ENCODE measurements around the gene KLHL8. TPM values are rescaled to one million over a fixed set of nuclear protein-coding genes. Genes with fewer than 3 reads are reported as not detected.
A peak's percentile ranks its signal among the peaks of the same experiment; 100 is the strongest.
"Not testable (repeated sequence)": the region's sequence is repeated elsewhere in the genome, so short reads cannot be mapped to it uniquely, and the experiment has no call there.

KLHL8 gene
- polyA plus RNA-seq, 5 donors = 11.2 to 21.8 (median 18.9) TPM

GRCh38 chr4:87229979-87230378, 9.6 kb upstream of the KLHL8 start:
- no peak for DNase-seq

DNA sequence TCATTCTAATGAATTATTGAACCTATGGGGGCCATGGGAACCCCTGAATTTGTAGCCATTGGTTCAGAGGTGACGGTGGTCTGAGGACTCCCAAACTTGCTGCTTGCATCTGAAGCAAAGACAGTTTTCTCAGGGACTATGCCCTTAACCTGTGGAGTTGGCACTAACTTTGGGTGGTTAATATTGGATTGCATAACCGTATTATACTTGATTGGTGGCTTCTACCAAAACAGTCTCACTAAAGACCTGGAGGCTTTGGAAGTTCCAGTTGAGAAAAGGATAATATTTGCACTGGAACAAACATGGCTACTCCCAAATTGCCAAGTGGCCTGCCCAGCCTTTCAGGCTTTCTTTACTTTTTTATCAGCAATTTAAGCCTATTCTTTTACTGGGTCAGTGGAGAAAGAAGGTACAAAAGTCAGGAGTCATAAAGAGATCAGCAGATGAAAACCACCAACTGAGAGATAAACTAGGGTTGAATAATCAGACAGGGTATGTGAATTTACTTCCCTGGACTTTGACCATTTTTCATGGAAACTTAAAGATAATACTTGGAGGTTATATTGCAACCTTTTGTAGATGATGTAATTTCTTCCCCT, 7.9 kb upstream of the KLHL8 start:
- DNase-seq = no peak

GRCh38 chr4:87227751-87228151, 7.3 kb upstream of the KLHL8 start:
- DNase-seq = no peak

- no peak for DNase-seq
These were observed 5.5 kb upstream of the KLHL8 start for GRCh38 chr4:87225936-87226335.

GRCh38 chr4:87224141-87224923, 3.9 kb upstream of the KLHL8 start:
- no peak for DNase-seq

DNA sequence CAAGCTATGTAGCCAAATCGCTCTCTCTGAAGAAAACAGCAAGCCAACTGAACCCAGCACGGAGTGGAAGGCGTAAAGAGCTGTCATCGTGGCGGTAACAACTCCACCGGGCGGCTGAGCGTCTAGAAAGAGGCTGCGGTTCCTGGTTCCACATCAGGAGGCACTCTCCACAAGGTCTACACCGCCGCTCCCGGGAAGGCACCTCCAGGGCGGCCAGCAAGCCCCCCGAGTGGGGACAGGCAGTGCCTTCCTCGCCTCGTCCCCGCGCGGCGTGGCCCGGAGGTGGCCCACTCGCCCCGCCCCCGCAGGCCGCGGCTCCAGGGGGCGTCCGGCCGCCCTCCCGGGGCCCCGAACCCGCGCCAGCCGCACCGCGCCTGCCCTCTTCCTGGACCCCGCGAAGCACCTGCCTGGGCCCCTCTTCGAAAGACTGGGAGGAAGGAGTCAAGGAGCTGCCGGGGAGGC, 755 bp downstream of the KLHL8 start:
- peak; percentile 10 to 25 for DNase-seq

DNA sequence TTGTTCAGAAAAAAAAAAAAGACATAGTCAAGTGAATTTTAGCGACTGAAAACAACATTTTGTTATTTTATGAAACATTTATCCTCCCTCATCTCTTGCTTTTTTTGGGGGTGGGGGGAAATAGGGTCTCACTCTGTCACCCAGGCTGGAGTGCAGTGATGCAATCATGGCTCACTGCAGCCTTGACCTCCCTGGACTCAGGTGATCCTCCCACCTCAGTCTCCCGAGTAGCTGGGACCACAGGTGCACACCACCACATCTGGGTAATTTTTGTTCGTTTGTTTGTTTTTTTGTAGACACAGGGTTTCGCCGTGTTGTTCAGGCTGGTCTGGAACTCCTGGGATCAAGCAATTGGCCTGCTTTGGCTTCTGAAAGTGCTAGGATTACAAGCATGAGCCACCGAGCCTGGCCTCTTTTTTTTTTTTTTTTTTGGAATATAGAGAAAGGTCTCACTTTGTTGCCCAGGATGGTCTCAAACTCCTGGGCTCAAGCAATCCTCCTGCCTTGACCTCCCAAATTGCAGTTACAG, 3.1 kb downstream of the KLHL8 start:
- not testable (repeated sequence) for DNase-seq

DNA sequence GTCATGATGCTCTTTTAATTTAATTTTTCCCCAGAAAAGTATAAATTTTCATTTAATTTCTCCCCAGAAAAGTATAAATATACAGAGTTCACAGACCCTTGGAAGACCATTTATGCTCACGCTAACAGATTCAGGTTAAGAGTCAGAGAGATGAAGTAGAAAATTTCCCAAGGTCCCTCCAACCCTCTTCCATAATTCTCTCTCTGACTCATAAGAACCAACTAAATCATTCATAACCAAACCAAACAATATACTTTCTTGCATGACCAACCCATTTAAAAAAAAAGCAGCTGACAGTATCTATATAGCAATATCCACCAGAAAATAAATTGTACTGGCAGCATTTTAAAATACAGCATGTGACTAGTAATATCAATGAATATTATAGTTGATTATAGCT, 3.9 kb downstream of the KLHL8 start:
- DNase-seq = no peak

DNA sequence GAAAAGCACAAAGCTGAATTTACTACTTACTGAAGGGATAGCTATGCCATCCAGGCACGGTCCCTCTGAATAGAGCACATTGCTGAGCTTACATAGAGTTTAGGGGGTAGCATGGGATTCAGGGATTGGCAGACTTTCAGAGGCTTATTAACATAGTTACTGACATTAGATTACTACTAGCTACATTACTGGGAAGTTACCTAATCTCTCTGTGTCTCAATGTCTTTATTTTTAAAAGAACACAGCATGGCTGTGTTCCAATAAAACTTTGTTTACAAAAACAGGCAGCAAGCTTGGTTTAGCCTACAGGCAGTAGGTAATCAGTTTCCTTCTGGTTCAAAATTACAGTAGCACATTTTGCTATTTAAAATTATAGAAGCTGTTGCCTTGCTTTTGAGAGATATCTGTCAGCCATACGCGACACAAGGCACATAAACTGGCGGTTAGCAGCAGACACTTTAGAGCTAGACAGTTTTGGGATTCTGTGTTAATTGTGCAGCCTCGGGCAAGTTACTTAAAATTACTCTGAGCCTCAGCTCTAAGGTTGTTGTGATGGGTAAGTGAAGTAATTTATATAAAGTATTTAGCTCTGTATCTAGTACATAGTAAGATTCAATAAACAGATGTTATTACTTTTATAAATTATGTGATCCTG, 6.9 kb downstream of the KLHL8 start:
- DNase-seq = peak; percentile 28 to 31

GRCh38 chr4:87211249-87211952, 9.0 kb downstream of the KLHL8 start:
- no peak for DNase-seq

GRCh38 chr4:87209696-87210095, 10.7 kb downstream of the KLHL8 start:
- no peak for DNase-seq

DNA sequence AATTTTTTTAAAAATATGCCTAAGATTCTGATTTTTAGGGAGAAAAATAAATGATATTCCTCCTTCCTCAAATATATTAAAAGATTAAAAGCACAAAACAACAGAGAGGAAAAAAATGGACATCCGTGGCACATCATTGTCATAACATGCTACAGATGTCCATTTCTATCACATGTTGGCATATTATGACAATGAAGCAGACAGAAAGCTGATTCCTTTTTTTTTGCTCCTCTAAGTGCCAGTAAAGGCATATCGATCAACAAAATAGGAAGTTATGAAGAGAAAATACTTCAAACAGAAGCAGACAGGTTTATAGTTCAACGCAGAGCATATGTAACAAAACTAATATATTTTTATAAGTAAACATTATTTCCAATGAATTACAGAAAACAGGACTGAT, 11.2 kb downstream of the KLHL8 start:
- DNase-seq = no peak

DNA sequence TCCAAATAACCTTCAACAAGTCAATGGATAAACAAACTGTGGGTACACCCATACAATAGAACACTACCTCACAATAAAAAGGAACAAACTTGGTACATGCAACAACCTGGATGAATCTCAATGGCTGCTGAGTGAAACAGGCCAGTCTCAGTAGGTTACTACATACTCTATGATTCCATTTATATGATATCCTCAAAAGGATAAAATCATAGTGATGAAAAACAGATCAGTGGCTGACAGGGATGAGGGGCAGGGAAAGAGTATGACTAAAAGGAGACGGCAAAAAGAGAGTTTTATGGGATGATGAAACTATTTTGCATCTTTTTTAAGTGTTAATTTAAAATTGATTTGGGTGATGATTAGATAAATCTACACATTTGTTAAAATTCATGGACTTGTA, 15.9 kb downstream of the KLHL8 start:
- DNase-seq = no peak

DNA sequence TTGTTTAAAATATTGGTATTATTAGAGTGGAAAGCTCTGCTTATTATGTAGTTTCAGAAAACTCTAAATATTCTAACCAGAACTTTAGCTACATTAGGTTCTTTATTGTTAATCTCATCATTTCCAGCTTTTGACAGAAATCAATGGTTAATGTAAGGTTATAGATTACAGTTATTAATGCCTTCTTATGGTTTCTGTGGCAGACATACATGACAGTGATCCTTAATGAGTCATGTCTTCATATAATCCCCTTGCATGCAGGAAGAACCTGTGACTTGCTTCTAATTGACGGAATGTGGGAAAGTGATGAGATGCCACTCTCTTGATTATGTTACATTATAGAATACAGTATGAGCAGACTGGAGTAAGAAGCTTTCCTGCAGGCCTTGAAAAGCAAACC, 23.5 kb downstream of the KLHL8 start:
- no peak for DNase-seq

DNA sequence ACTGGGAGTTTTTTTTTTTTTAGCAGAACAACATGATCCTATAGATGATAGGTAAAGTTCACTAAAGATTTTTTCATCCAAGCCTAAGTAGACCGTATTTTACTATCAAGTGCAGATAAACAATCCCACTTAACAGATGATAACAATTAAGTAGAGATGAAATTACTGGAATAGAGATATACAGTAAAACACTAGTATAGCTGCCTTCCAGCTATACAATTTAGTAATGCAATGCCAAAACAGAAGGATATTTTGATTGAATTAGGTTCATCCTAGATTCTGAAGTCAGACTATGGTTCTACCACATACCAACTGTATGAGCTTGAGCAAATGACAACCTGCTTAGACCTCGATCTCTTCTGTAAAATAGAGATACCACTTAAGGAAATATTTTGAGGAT, 24.3 kb downstream of the KLHL8 start:
- DNase-seq = no peak

- no peak for DNase-seq
These were observed 26.3 kb downstream of the KLHL8 start for GRCh38 chr4:87193958-87194675.

DNA sequence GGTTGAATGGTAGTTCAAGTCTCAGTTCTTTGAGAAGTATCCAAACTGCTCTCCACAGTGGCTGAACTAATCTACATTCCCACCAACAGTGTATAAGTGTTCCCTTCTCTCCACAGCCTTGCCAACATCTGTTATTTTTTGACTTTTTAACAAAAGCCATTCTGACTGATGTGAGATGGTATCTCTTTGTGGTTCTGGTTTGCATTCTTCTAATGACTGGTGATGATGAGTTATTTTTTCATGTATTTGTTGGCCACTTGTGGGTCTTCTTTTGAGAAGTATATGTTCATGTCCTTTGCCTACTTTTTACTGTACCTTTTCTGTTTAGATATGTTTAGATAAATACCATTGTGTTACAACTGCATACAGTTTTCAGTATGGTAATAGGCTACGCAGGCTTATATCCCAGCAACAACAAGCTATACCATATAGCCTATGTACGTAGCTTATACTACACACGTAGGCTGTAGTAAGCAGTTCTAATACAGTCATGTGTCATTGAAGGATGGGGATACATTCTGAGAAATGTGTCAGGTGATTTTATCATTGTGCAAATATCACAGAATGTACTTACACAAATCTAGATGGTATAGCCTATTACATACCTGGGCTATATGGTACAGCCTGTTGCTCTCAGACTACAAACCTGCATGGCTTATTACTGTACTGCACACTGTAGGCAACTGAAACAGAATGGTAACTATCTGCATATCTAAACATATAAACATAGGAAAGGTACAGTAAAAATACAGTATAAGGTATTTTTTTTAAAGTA, 28.1 kb downstream of the KLHL8 start:
- no peak for DNase-seq

DNA sequence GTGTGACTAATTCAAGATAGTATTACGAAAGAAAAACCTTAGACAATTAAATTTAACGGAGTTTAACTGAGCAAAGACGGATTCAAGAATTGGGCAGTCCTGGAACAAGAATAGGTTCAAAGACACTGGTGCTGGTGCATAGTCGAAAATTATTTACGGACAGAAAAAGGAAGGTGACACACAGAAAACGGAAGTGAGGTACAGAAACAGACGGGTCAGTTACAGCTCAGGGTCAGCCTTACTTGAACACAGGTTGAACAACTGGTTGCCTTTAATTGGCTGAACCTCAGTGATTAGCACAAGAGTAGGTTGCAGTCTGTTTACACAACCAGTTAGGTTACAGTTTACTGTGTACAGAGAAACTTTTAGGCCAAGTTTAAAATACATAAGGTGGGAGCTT, 31.5 kb downstream of the KLHL8 start:
- no peak for DNase-seq

DNA sequence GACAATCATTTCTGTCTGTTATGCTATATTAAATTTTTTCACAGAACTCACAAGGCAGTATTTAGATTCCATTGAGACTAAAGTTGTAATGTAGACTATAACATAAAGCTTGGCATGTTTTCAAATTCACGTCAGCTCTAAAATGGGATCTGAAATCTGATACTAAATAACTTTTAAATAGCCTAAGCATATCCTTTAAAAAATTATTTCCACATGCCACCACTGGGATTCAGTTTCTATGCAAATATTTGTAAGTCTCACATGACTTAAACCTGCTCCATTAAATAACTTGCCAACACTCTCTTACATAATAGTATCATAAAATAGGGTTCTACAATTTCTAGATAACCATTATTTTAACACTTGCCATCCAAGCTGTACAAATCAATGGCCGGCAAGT, 32.4 kb downstream of the KLHL8 start:
- DNase-seq = peak; percentile 8 to 17

DNA sequence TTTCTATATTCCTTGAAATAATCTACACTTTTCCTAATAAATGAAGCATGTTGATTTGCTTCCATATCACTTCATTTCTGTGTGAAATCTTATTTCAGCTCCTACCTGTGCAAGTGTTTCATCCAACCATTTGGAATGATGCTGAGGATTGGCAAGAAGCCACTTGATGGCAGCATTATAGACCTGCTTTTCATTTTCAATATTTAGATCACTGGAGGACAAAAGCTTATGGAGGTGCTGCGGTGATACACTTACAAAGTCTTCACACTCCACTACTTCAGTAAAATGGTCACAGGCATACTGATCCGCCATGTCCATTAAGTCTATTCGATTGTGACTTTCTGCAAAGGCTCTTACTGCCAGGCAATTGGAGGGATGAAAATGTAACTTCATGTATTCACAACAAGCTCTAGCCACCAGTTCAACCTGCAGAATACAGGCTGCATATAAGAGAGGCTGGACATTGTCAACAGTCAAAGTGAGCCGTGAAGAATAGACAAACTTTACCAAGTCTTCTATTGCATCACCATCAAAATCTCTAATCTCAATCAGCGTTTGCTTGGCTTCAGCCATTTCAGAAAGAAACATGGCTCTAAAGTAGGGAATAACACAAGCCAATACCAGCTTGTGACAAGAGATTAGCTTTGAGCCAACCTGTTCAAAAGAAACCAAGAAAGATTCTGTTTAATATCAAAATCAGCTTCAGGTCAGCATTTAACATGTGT, 35.1 kb downstream of the KLHL8 start:
- DNase-seq = no peak

All from right lung (tissue), 5 donors.